ENCODE measurements around the gene SEMA4A.
"Not testable (repeated sequence)": the region's sequence is repeated elsewhere in the genome, so short reads cannot be mapped to it uniquely, and the experiment has no call there.

SEMA4A gene

DNA sequence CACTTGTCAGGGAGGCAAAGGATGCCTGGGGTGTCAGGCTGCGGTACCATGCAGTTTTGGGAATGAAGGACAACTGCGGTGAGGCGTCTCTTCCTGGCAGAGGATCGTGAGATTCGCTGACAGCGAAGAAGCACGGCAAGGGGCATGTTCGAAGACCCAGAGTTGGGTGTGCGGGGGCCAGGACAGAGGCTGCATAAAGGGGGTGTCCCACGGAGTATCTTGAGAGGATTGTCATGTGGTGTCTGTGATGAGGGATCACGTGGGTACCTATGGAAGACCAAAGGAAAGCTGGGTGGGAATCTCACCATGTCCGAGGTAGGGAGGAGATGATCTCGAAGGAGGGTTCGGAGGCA is 40.9 kb downstream of the SEMA4A start:
- no peak for DNase-seq (ENCODE audit: low read depth in 2 of 2)

DNA sequence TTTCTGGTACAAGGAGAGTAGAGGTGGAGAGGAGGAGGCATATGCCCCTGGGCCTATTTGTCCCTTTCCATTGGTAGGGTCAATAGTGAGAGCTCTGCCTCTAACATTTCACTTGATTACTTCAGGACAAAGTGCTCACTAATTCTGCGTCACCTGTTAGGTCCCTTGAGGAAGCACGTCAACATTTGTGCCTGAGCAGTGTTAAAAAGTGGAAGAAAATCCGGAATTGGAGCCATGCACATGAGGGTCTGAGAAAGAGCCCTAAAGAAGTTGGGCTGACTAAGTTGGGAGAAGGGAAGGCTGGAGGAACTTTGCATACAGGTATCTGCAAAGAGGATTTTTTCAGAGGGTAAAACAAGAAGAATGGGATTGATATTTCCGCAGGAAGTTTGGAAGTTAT is 42.5 kb downstream of the SEMA4A start:
- no peak for DNase-seq (ENCODE audit: low read depth in 2 of 2)

DNA sequence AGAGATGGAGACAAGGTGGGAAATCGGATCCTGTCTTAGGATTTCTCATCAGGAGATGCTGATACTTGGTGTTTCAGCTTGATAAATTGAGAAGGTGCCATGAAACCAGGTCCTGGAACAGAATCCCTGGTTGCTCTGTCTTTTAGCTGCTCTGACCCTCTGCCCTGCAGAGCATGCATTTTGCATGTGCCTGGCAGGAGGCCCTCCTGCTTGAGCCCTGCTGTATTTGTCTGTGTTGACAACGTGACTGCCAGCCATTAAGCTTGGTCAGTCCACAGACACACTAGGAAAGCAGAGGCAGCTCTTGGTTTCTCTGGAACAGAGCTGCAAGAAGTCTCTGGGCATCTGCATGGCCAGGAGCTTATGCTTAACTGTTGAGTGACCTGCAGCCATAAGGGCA is 43.1 kb downstream of the SEMA4A start:
- no peak for DNase-seq (ENCODE audit: low read depth in 2 of 2)

DNA sequence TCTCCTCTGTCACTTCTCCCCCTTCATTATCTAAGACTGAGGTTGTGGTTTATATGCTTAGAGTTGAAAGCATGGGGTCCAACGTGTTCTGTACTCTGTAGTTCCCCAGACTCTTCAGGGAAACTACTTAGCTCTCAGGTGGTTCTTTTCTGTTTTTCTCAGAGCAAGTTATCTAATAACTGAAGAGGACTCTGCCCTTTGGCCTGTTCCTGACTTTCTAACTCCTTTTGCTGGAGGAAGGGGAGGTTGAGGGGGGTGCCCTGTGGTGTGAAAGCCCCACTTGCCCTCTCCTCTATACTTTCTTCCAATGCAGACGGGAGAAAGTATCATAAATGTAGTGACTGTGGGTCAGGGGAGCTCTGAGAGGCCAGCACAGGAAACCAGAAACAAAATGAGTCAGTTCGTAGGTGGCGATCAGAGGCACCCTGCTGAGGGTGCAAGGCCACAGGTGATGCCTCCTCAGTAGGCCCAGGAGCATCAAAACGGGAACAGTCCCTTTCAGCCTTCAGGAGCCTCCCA is 45.5 kb downstream of the SEMA4A start:
- DNase-seq (ENCODE audit: low read depth in 2 of 2), result no peak

DNA sequence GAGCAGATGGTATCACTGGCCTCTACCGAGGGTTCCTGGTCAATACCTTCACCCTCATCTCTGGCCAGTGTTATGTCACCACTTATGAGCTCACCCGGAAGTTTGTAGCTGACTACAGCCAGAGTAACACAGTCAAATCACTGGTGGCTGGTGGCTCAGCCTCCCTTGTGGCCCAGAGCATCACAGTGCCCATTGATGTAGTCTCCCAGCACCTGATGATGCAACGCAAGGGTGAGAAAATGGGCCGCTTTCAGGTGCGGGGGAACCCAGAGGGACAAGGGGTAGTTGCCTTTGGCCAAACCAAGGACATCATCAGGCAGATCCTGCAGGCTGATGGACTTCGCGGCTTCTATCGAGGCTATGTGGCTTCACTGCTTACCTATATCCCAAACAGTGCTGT is 46.7 kb downstream of the SEMA4A start:
- no peak for DNase-seq (ENCODE audit: low read depth in 2 of 2)

DNA sequence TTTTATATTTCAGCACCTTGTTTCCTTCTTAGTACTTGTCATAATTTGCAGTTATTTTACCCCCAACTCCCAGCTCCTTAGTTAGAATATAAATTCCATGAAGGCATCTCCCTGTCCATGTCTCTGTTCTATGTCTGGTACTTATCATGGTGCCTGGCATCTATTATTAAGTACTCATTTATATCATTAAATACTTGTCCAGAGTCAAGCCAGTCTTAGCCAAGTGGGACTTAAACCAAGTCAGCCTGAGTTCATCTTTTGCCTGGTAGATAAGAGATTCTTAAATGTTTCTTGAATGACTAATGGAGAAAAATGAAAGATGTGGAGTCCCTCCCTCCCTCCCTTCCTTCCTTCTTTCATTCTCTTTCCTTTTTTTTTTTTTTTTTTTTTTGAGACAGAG is 49.9 kb downstream of the SEMA4A start:
- DNase-seq (ENCODE audit: low read depth in 2 of 2), result no peak

DNA sequence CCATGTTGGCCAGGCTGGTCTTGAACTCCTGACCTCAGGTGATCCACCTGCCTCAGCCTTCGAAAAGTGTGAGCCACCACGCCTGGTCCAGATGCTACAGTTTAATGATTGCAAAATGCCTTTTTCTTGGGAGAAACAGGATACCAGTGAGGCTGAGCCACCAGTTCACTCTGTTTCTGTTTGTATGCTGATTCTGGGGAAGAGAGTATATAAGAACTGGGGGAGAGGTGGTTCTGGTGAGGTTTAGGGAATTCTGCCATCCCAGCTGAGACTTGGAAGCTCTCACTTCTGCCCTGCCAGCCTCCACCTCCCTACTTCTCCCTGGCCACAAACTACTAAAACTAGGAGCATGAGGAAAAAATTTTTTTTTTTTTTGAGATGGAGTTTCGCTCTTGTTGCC is 51.3 kb downstream of the SEMA4A start:
- no peak for DNase-seq (ENCODE audit: low read depth in 2 of 2)

DNA sequence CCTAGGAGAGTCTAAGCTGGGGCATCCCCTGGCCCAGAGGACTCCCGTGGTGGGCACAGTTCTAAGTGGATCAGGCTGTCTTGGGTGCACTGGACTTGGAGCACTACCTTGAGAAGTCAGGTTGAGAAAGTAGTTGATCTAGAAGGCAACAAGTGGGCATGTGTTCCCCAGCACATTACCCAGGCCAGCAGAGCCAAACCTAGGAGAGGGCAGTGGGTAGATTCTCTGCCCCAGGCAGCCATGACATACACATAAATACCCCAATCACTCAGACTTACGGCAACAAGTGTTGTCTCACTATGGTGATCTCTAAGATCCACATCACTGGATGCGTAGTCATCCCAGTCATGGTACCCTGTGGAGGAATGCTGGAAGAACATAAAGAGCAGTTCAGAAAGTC is 57.9 kb downstream of the SEMA4A start:
- DNase-seq (ENCODE audit: low read depth in 2 of 2), result no peak

DNA sequence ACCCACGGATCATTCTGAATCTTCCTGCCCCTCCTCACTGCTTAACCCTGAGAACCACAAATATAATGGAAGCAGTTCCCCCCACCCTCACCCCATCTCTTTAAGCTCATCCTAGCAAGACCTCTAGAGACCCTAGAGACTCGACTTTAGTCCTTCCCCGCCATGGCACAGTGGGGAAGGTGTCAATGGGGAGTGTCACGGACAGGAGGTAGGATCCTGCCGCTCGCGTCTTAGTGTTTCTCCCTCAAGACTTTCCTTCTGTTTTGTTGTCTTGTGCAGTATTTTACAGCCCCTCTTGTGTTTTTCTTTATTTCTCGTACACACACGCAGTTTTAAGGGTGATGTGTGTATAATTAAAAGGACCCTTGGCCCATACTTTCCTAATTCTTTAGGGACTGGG is 58.7 kb downstream of the SEMA4A start:
- DNase-seq (ENCODE audit: low read depth in 2 of 2), result no peak

DNA sequence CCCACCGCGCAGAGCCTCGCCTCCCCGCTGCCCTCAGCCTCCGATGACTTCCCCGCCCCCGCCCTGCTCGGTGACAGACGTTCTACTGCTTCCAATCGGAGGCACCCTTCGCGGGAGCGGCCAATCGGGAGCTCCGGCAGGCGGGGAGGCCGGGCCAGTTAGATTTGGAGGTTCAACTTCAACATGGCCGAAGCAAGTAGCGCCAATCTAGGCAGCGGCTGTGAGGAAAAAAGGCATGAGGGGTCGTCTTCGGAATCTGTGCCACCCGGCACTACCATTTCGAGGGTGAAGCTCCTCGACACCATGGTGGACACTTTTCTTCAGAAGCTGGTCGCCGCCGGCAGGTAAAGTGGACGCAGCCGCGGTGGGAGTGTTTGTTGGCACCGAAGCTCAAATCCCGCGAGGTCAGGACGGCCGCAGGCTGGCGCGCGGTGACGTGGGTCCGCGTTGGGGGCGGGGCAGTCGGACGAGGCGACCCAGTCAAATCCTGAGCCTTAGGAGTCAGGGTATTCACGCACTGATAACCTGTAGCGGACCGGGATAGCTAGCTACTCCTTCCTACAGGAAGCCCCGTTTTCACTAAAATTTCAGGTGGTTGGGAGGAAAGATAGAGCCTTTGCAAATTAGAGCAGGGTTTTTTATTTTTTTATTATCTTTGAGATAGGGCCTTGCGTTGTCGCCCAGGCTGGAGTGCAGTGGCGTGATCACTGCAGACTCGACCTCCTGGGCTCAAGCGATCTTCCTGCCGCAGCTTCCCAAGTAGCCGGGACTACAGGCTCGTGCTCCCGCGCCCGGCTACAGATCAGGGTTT is 59.7 kb downstream of the SEMA4A start, which contains the start of gene PMF1:
Gene PMF1, plus strand, starts transcription at position 175 of the 811 bp plus-strand sequence. Its CDS starts 9 bp downstream, at position 184.
- peak; percentile 93 to 95 for DNase-seq (ENCODE audit: low read depth in 2 of 2)

DNA sequence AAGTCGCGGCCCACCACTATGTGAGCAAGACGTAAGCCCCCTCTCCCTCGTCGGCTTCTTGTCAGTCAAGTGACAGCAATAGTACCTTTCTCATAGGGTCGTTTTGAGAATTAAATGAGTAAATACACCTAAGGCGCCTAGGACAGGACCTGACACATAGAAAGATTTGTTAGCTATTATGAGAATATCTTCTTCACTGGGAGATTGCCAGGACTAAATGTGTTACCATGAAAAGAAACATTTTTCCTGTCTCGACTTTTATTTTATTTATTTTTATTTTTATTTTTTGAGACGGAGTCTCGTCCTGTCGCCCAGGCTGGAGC is 60.2 kb downstream of the SEMA4A start:
- no peak for DNase-seq (ENCODE audit: low read depth in 2 of 2)

DNA sequence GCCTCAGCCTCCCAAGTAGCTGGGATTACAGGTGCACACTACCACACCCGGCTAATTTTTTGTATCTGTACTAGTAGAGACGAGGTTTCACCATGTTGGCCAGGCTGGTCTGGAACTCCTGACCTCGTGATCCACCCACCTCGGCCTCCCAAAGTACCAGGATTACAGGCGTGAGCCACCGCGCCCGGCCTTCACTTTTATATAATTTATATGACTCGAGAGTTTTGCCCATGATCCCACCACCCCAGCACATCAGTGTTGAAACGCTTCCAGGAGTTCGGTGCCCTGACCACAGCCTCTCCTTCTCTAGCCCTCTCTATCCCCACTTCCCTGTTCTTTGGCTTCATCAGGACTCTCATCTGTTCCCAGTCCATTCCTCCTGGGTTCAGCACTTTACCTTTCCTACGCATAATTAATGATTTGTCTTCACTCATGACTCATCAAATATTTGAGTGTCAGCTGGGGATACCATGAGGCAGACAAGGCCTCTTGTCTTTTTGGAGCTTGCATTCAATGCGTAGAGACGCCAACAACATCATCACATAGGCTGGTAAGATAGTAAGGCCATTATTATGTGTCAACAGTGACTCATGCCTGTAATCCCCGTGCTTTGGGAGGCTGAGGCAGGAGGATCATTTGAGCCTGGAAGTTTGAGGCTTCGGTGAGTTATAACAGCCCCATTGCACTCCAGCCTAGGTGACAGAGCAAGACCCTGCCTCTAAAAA is 60.8 kb downstream of the SEMA4A start:
- no peak for DNase-seq (ENCODE audit: low read depth in 2 of 2)

DNA sequence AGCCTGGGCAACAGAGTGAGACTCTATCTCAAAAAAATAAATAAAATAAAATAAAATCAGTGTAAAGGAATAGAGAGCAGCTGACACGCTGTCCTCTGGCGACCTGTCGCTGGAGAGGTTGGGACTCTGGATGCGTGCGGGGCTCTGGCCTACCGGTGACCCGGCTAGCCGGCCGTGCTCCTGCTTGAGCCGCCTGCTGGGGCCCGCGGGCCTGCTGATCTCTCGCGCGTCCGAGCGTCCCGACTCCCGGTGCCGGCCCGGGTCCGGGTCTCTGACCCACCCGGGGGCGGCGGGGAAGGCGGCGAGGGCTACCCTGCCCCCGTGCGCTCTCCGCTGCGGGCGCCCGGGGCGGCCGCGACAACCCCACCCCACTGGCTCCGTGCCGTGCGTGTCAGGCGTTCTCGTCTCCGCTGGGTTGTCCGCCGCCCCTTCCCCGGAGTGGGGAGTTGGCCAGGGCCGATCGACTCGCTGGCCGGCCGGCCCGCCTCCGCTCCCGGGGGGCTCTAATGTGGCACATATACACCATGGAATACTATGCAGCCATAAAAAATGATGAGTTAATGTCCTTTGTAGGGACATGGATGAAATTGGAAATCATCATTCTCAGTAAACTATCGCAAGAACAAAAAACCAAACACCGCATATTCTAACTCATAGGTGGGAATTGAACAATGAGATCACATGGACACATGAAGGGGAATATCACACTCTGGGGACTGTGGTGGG is 63.1 kb downstream of the SEMA4A start:
- not testable (repeated sequence) for DNase-seq (ENCODE audit: low read depth in 2 of 2)

DNA sequence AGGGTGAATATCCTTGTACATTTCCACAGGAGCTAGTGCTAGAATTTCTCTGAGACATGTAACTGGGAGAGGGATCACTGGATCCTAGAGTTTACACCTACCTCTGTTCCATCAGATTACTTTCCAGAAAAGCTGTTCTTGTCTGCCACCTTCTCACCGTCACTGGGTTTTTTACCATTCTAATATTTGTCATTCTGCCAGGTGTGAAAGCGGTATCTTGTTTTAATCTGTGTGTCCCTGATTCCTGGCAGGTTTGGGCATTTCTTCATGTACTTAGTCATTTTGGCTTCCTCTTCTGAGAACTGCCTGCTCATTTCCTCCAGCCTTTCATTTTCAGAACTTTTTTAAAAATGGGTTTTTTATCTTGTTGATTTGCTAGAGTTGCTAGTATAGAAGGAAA is 64.5 kb downstream of the SEMA4A start:
- no peak for DNase-seq (ENCODE audit: low read depth in 2 of 2)

DNA sequence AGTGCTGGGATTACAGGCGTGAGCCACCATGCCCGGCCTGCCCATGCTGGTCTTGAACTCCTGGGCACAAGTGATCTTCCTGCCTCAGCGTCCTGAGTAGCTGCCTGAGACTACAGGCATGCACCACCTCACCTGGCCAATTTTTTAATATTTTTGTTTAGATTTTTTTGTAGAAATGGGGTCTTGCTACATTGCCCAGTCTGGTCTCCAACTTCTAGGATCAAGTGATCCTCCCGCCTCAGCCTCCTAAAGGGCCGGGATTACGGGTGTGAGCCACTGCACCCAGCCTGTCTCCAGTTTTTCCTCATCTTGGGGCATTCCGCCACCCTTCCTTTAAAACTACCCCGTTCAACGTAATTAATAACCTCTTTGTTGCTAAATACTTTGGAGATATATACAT is 66.8 kb downstream of the SEMA4A start:
- no peak for DNase-seq (ENCODE audit: low read depth in 2 of 2)

DNA sequence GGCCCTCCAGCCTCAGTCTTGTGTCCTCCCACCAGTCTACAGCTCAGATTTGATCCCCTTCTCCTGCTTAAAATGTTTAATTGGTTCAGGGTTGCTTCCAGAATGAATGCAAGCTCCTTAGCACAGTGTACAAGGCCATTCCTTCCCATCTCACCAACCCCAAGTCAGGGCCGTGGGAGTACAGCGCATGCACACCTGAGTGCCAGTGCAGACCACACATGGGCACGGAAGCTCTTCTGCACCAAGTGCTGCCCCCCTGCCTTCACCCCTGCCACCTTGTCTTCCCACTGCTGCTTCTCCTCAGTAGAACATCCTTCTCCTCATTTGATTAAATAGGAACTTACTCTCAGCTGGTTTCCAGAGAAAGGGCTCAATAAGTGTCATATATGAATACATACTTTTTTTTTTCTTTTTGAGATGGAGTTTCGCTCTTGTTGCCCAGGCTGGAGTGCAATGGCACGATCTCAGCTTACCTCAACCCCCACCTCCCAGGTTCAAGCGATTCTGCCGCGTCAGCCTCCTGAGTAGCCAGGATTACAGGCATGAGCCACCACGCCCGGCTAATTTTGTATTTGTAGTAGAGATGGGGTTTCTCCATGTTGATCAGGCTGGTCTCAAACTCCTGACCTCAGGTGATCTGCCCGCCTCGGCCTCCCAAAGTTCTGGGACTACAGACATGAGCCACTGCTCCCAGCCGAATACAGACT is 68.8 kb downstream of the SEMA4A start:
- no peak for DNase-seq (ENCODE audit: low read depth in 2 of 2)

DNA sequence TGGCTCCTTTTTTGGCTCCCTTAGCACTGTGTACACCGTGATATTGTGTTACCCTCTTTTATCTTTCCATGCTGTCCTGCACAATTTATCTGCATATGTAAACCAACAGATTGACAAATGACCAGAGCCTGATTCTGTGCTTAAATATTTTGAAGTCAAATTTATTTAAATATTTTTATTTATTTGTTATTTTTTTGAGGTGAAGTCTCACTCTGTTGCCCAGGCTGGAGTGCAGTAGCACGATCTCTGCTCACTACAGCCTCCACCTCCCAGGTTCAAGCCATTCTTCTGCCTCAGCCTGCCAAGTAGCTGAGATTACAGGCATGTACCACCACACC is 72.3 kb downstream of the SEMA4A start:
- no peak for DNase-seq (ENCODE audit: low read depth in 2 of 2)

DNA sequence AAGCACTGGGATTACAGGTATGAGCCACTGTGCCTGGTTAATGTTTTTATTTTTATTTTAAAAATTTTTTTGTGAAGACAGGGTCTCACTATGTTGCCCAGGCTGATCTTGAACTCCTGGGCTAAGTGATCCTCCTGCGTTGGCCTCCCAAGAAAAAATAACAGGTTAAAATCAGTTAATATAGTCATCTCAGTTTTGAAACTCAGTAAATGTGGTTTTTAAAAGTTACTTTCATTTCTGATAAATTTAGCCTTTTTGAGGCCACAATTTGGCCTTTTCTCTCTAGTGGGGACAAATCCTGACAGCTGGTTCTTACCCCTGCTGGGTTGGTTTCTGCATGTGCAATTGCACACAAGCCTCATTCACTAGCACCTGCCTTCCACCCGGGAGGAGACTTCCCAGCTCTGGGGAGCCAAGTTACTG is 72.7 kb downstream of the SEMA4A start:
- no peak for DNase-seq (ENCODE audit: low read depth in 2 of 2)

DNA sequence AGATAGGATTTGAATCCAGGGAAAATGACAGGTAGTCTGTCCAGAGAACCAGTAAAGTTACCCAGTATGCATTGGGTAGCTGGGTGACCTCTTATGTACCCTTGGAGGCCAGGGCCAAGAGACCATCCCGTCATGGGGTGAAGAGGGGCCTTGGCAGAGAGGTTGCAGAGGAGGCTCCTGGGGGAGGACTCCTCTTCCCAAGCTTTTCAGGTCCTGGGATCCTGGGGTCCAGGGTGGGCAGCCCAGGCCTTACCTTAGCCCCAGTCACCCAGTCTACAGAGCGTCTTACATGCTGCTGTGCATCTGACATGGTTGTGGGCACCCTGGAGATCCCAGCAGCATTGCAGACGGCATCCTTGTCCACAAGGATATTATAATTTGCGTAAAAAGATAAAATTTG is 73.4 kb downstream of the SEMA4A start:
- no peak for DNase-seq (ENCODE audit: low read depth in 2 of 2)
